MM.1S (cell line): Measurements from ENCODE around the gene SLC11A2.

Experiments
- DNase-seq: peaks from one replicate; pipeline ENCODE4 v3.0.0-alpha.2; 2015
- H2AFZ ChIP-seq: fragments of 300-600 bp; sonication (generic); 2 replicates; pipeline ENCODE4 v1.6.0; 2016; ENCODE audit warnings: antibody characterized with exemption, low read length
- H3F3A ChIP-seq: fragments of 300-600 bp; sonication (generic); 2 replicates; pipeline ENCODE4 v1.6.1; 2016; ENCODE audit warnings: mild to moderate bottlenecking, antibody characterized with exemption, low read length, moderate library complexity, mixed read lengths; ENCODE audit not compliant: insufficient read depth
- H3K27ac ChIP-seq: fragments of 300-600 bp; sonication (generic); 2 replicates; pipeline ENCODE4 v1.5.1; 2016; ENCODE audit warnings: mild to moderate bottlenecking, low read length
- H3K27me3 ChIP-seq: fragments of 300-600 bp; sonication (generic); replicated peaks from 2 replicates; pipeline ENCODE4 v1.6.0; 2016; ENCODE audit warnings: low read length; ENCODE audit not compliant: insufficient read depth
- H3K36me3 ChIP-seq: fragments of 300-600 bp; sonication (generic); replicated peaks from 2 replicates; pipeline ENCODE4 v1.6.1; 2016; ENCODE audit warnings: mild to moderate bottlenecking, low read length, mixed read lengths; ENCODE audit not compliant: insufficient read depth
- H3K4me1 ChIP-seq: fragments of 300-600 bp; sonication (generic); 2 replicates; pipeline ENCODE4 v1.6.1; 2016; ENCODE audit warnings: low read length, mixed read lengths
- H3K4me2 ChIP-seq: fragments of 300-600 bp; sonication (generic); 2 replicates; pipeline ENCODE4 v1.6.0; 2016; ENCODE audit warnings: low read depth, low read length
- H3K4me3 ChIP-seq: fragments of 300-600 bp; sonication (generic); 2 replicates; pipeline ENCODE4 v1.5.1; 2016; ENCODE audit warnings: low read length, mixed read lengths
- H3K79me2 ChIP-seq: fragments of 300-600 bp; sonication (generic); 2 replicates; pipeline ENCODE4 v1.6.1; 2016; ENCODE audit warnings: mixed run types, low read length, mixed read lengths
- H3K9ac ChIP-seq: fragments of 300-600 bp; sonication (generic); 2 replicates; pipeline ENCODE4 v1.6.1; 2016; ENCODE audit warnings: low read length, mixed read lengths
- H3K9me2 ChIP-seq: fragments of 300-600 bp; sonication (generic); replicated peaks from 2 replicates; pipeline ENCODE4 v1.6.1; 2016; ENCODE audit warnings: mild to moderate bottlenecking, low read length, mixed read lengths; ENCODE audit not compliant: insufficient read depth
- H3K9me3 ChIP-seq: fragments of 300-600 bp; sonication (generic); replicated peaks from 2 replicates; pipeline ENCODE4 v1.6.1; 2016; ENCODE audit warnings: mild to moderate bottlenecking, low read length, mixed read lengths; ENCODE audit not compliant: insufficient read depth
- H4K20me1 ChIP-seq: fragments of 300-600 bp; sonication (generic); 2 replicates; pipeline ENCODE4 v1.6.1; 2016; ENCODE audit warnings: mild to moderate bottlenecking, low read length, moderate library complexity, mixed read lengths; ENCODE audit not compliant: insufficient read depth
- CTCF ChIP-seq: fragments of 300-600 bp; sonication (generic); IDR thresholded peaks from 2 replicates; pipeline ENCODE4 v1.5.1; 2016; ENCODE audit warnings: antibody characterized with exemption, low read length, mixed read lengths
- EZH2 ChIP-seq: fragments of 300-600 bp; sonication (generic); optimal IDR thresholded peaks from 2 replicates; pipeline ENCODE3; 2017; ENCODE audit warnings: low read depth, mild to moderate bottlenecking, antibody characterized with exemption, low read length, mixed read lengths
- EZH2phosphoT487 ChIP-seq: fragments of 300-600 bp; sonication (generic); IDR thresholded peaks from 2 replicates; pipeline ENCODE4 v1.6.1; 2018; ENCODE audit warnings: antibody characterized with exemption, low read length

SLC11A2 gene

GRCh38 chr12:51011955-51012354 is 14.2 kb downstream of the SLC11A2 start:
- Histone ChIP-seq H4K20me1 (no peaks in the 10 kb centered on the region), H3K79me2 (peaks cover 68% of the 10 kb centered on the region), H3K9me2 (no peaks in the 10 kb centered on the region), H3K4me2 (no peak overlapping the region), H3K36me3 (no peaks in the 10 kb centered on the region), H3K9ac (no peak overlapping the region), H2AFZ (no peak overlapping the region), H3K9me3 (no peaks in the 10 kb centered on the region), H3K4me3 (no peak overlapping the region), H3F3A (no peaks in the 10 kb centered on the region), H3K27ac (no peak overlapping the region), H3K27me3 (no peaks in the 10 kb centered on the region), H3K4me1 (no peaks in the 10 kb centered on the region)
- TF ChIP-seq EZH2phosphoT487 (no peak), CTCF (no peak)
- DNase-seq = no peak

GRCh38 chr12:51009056-51009440 is 17.1 kb downstream of the SLC11A2 start:
- no peak overlapping the region for H2AFZ ChIP-seq
- no peaks in the 10 kb centered on the region for H3K9me3 ChIP-seq
- H4K20me1 ChIP-seq = no peaks in the 10 kb centered on the region
- no peaks in the 10 kb centered on the region for H3K27me3 ChIP-seq
- H3K9me2 ChIP-seq = no peaks in the 10 kb centered on the region
- no peak for DNase-seq
- no peak overlapping the region for H3K27ac ChIP-seq
- no peak overlapping the region for H3K4me3 ChIP-seq
- no peak overlapping the region for H3K4me2 ChIP-seq
- H3K36me3 ChIP-seq = no peaks in the 10 kb centered on the region
- H3F3A ChIP-seq = no peaks in the 10 kb centered on the region
- H3K9ac ChIP-seq = no peak overlapping the region
- TF ChIP-seq EZH2 = no peak
- no peak for TF ChIP-seq CTCF
- peaks cover 43% of the 10 kb centered on the region for H3K79me2 ChIP-seq
- no peaks in the 10 kb centered on the region for H3K4me1 ChIP-seq

- Histone ChIP-seq H3K9me2 (no peaks in the 10 kb centered on the region), H2AFZ (no peak overlapping the region), H3K4me1 (no peaks in the 10 kb centered on the region), H3K27me3 (no peaks in the 10 kb centered on the region), H3K27ac (no peak overlapping the region), H3K9ac (no peak overlapping the region), H3K4me2 (no peak overlapping the region), H3F3A (no peaks in the 10 kb centered on the region), H3K79me2 (peaks cover 37% of the 10 kb centered on the region), H3K4me3 (no peak overlapping the region), H3K9me3 (no peaks in the 10 kb centered on the region), H3K36me3 (no peaks in the 10 kb centered on the region), H4K20me1 (no peaks in the 10 kb centered on the region)
- TF ChIP-seq EZH2phosphoT487 (no peak), CTCF (no peak), EZH2 (no peak)
- DNase-seq = no peak
These were observed 17.7 kb downstream of the SLC11A2 start for GRCh38 chr12:51008329-51009055.
